ENCODE data around the gene ZNF25. TPM values are rescaled to one million over a fixed set of nuclear protein-coding genes. Genes with fewer than 3 reads are reported as not detected.
A peak's percentile ranks its signal among the peaks of the same experiment; 100 is the strongest.
"Not testable (repeated sequence)": the region's sequence is repeated elsewhere in the genome, so short reads cannot be mapped to it uniquely, and the experiment has no call there.

The ZNF25 gene
- total RNA-seq (ENCODE audit: low replicate concordance) = 7.9 and 14.8 TPM in 2 replicates

- DNase-seq (ENCODE audit: low read depth) = peak; percentile 99
- TF ChIP-seq CTCF (IDR thresholded peaks at IDR 0.05; ENCODE audit: insufficient read depth, low read length) = peak; percentile 93
- H3K4me3 ChIP-seq (ENCODE audit: low read depth, low read length) = peak within 1 kb of the TSS; percentile 88
These were observed at the start of gene ZNF25 for GRCh38 chr10:37976091-37976879. TSS of gene ZNF25 (minus strand) at chr10:37976647. CDS start at chr10:37971722, 4,925 bp downstream.

- DNase-seq (ENCODE audit: low read depth) = no peak
- TF ChIP-seq CTCF (IDR thresholded peaks at IDR 0.05; ENCODE audit: insufficient read depth, low read length) = no peak
- H3K4me3 ChIP-seq (ENCODE audit: low read depth, low read length) = no peak overlapping the region
These were observed 48.8 kb upstream of the ZNF25 start for GRCh38 chr10:38025283-38025682.

GRCh38 chr10:38019124-38019523 is 42.7 kb upstream of the ZNF25 start:
- H3K4me3 ChIP-seq (ENCODE audit: low read depth, low read length) = not testable (repeated sequence)

GRCh38 chr10:38016354-38016753 is 39.9 kb upstream of the ZNF25 start:
- DNase-seq (ENCODE audit: low read depth) = no peak
- no peak for TF ChIP-seq CTCF (IDR thresholded peaks at IDR 0.05; ENCODE audit: insufficient read depth, low read length)
- H3K4me3 ChIP-seq (ENCODE audit: low read depth, low read length) = no peak overlapping the region

More at GRCh38 chr10:38019124-38019523, 42.7 kb upstream of the ZNF25 start:
- DNase-seq (ENCODE audit: low read depth) = not testable (repeated sequence)

GRCh38 chr10:38010119-38010903 is 33.9 kb upstream of the ZNF25 start, which contains the start of gene ZNF33A:
TSS of gene ZNF33A (plus strand) at chr10:38010675. CDS start at chr10:38012342, 1,667 bp downstream.
- H3K4me3 ChIP-seq (ENCODE audit: low read depth, low read length) = peak within 1 kb of the TSS; percentile 81
- no peak for TF ChIP-seq CTCF (IDR thresholded peaks at IDR 0.05; ENCODE audit: insufficient read depth, low read length)
- DNase-seq (ENCODE audit: low read depth) = peak; percentile 93

- DNase-seq (ENCODE audit: low read depth) = no peak
- H3K4me3 ChIP-seq (ENCODE audit: low read depth, low read length) = no peak overlapping the region
- no peak for TF ChIP-seq CTCF (IDR thresholded peaks at IDR 0.05; ENCODE audit: insufficient read depth, low read length)
These were observed 31.5 kb upstream of the ZNF25 start for GRCh38 chr10:38007991-38008390.

GRCh38 chr10:38007551-38007950 is 31.1 kb upstream of the ZNF25 start:
- DNase-seq (ENCODE audit: low read depth) = no peak
- H3K4me3 ChIP-seq (ENCODE audit: low read depth, low read length) = no peak overlapping the region
- no peak for TF ChIP-seq CTCF (IDR thresholded peaks at IDR 0.05; ENCODE audit: insufficient read depth, low read length)

Data from fibroblast of the aortic adventitia (primary cell).